ENCODE results near the gene NETO2. TPM values are rescaled to one million over a fixed set of nuclear protein-coding genes. Genes with fewer than 3 reads are reported as not detected.

Gene NETO2
- total and polyA plus RNA-seq, 10 of the 15 experiments (the other 5 are each of a cell fraction or from before 2014, with no cell fraction given) = 8.5 to 53.1 (median 27.0) TPM

GRCh38 chr16:47049901-47050583 lies 93.7 kb downstream of the NETO2 start (continued):
- TF ChIP-seq, protein P1, sequence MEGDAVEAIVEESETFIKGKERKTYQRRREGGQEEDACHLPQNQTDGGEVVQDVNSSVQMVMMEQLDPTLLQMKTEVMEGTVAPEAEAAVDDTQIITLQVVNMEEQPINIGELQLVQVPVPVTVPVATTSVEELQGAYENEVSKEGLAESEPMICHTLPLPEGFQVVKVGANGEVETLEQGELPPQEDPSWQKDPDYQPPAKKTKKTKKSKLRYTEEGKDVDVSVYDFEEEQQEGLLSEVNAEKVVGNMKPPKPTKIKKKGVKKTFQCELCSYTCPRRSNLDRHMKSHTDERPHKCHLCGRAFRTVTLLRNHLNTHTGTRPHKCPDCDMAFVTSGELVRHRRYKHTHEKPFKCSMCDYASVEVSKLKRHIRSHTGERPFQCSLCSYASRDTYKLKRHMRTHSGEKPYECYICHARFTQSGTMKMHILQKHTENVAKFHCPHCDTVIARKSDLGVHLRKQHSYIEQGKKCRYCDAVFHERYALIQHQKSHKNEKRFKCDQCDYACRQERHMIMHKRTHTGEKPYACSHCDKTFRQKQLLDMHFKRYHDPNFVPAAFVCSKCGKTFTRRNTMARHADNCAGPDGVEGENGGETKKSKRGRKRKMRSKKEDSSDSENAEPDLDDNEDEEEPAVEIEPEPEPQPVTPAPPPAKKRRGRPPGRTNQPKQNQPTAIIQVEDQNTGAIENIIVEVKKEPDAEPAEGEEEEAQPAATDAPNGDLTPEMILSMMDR (IDR thresholded peaks at IDR 0.05 in 2 of 3, conservative IDR thresholded peaks at IDR 0.05 in 1 of 3; ENCODE audit: control insufficient read depth in 2 of 3, extremely low read depth in 1 of 3, insufficient read depth in 1 of 3, low read depth in 3 of 3, low read length in 3 of 3) = 0 out of 6 replicates have a peak, but pooled peaks of 1 of the 3 experiments have one; percentile 8
- no peak for TF ChIP-seq CBX5 (IDR thresholded peaks at IDR 0.05; ENCODE audit: low read depth)
- TF ChIP-seq, protein P2, sequence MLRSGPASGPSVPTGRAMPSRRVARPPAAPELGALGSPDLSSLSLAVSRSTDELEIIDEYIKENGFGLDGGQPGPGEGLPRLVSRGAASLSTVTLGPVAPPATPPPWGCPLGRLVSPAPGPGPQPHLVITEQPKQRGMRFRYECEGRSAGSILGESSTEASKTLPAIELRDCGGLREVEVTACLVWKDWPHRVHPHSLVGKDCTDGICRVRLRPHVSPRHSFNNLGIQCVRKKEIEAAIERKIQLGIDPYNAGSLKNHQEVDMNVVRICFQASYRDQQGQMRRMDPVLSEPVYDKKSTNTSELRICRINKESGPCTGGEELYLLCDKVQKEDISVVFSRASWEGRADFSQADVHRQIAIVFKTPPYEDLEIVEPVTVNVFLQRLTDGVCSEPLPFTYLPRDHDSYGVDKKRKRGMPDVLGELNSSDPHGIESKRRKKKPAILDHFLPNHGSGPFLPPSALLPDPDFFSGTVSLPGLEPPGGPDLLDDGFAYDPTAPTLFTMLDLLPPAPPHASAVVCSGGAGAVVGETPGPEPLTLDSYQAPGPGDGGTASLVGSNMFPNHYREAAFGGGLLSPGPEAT (IDR thresholded peaks at IDR 0.05; ENCODE audit: low read depth) = no peak
- TF ChIP-seq RAD21 (IDR thresholded peaks at IDR 0.05; ENCODE audit: insufficient read depth, low read depth, low read length) = peak; percentile 27; the same call in 1 of the 2 replicates
- no peak for TF ChIP-seq STAT1 (conservative IDR thresholded peaks at IDR 0.05)
- no peak for TF ChIP-seq ATF7 (IDR thresholded peaks at IDR 0.05; ENCODE audit: low read depth)
- no peak for TF ChIP-seq TBL1XR1 (IDR thresholded peaks at IDR 0.05; ENCODE audit: low read depth, low read length)

Data from GM12878 (cell line).